Measurements from ENCODE around the gene PGRMC2. TPM values are rescaled to one million over a fixed set of nuclear protein-coding genes. Genes with fewer than 3 reads are reported as not detected.

Gene PGRMC2
- total and polyA plus RNA-seq, 2 of the 8 experiments (the other 6 are each of a cell fraction or from before 2014, with no cell fraction given), result 9.5 to 85.3 TPM

GRCh38 chr4:128310266-128310697 lies 22.7 kb upstream of the PGRMC2 start:
- POLR2A ChIA-PET (ENCODE audit: partially characterized antibody), result no interaction called here
- H3K79me2 ChIP-seq (ENCODE audit: control insufficient read depth in 1 of 2, insufficient read depth in 2 of 2, low read length in 2 of 2), result no peaks in the 10 kb centered on the region
- FAIRE-seq, result no peak
- TF ChIP-seq CTCF (IDR thresholded peaks at IDR 0.05; ENCODE audit: control extremely low read depth in 1 of 3, insufficient read depth in 1 of 3, low read depth in 1 of 3, low read length in 3 of 3), result peak; percentile 38 to 55 (median 53); a peak in 3 of 4 replicates
- TF ChIP-seq CEBPB (IDR thresholded peaks at IDR 0.05; ENCODE audit: low read depth, low read length), result no peak
- TF ChIP-seq KDM5A (IDR thresholded peaks at IDR 0.05; ENCODE audit: low read length), result no peak
- TF ChIP-seq JUND (IDR thresholded peaks at IDR 0.05; ENCODE audit: low read length), result no peak
- no peak for TF ChIP-seq BRCA1 (IDR thresholded peaks at IDR 0.05; ENCODE audit: low read depth, low read length)
- TF ChIP-seq SP2 (IDR thresholded peaks at IDR 0.05; ENCODE audit: low read length), result no peak
- TF ChIP-seq SIN3A (conservative IDR thresholded peaks at IDR 0.05 in 1 of 2, IDR thresholded peaks at IDR 0.05 in 1 of 2; ENCODE audit: low read depth in 1 of 2, low read length in 2 of 2), result no peak
- no peak for TF ChIP-seq TCF12 (IDR thresholded peaks at IDR 0.05; ENCODE audit: low read depth, low read length)
- peak; percentile 44 to 60 for TF ChIP-seq RAD21 (IDR thresholded peaks at IDR 0.05 in 1 of 2, conservative IDR thresholded peaks at IDR 0.05 in 1 of 2; ENCODE audit: low read depth in 2 of 2, low read length in 2 of 2)
- no peak for TF ChIP-seq MAFK (IDR thresholded peaks at IDR 0.05; ENCODE audit: low read depth, low read length)

More at GRCh38 chr4:128310266-128310697, 22.7 kb upstream of the PGRMC2 start:
- Histone ChIP-seq H2AFZ (ENCODE audit: low read length) (no peak overlapping the region), H2BK20ac (ENCODE audit: low read length) (no peak overlapping the region), H4K8ac (ENCODE audit: extremely low read depth, insufficient read depth, low read length) (no peak overlapping the region), H4K20me1 (replicated peaks in 1 of 2; ENCODE audit: control insufficient read depth in 1 of 2, insufficient read depth in 2 of 2, low read length in 2 of 2) (no peaks in the 10 kb centered on the region), H3K56ac (replicated peaks; ENCODE audit: insufficient read length, low read depth, low read length) (no peak overlapping the region), H3K14ac (ENCODE audit: insufficient read length) (no peak overlapping the region), H3K4me3 (ENCODE audit: extremely low read depth in 1 of 4, insufficient read depth in 2 of 4, low read depth in 3 of 4, low read length in 4 of 4) (no peak overlapping the region), H3K27ac (ENCODE audit: low read depth, low read length) (no peak overlapping the region), H3K23me2 (ENCODE audit: low read depth, low read length) (no peaks in the 10 kb centered on the region; the same call in 1 of the 2 replicates), H3K4me1 (replicated peaks in 1 of 4; ENCODE audit: control insufficient read depth in 3 of 4, insufficient read depth in 4 of 4, low read length in 3 of 4) (peaks cover 0 to 4% (median under 1%) of the 10 kb centered on the region in 4 experiments; a peak in 2 of 7 replicates), H4K91ac (replicated peaks; ENCODE audit: insufficient read length, low read length) (no peak overlapping the region), H3K23ac (ENCODE audit: insufficient read length) (no peak overlapping the region), H2AK5ac (ENCODE audit: low read depth, low read length) (no peak overlapping the region), H3K36me3 (ENCODE audit: control insufficient read depth in 2 of 4, insufficient read depth in 4 of 4, low read length in 3 of 4) (no peaks in the 10 kb centered on the region), H3K4me2 (ENCODE audit: insufficient read depth in 1 of 2, low read depth in 2 of 2, low read length in 2 of 2) (no peak overlapping the region), H2BK15ac (ENCODE audit: low read length) (no peak overlapping the region), H3K9me3 (ENCODE audit: insufficient read depth in 2 of 2, low read depth in 1 of 2, low read length in 1 of 2) (no peaks in the 10 kb centered on the region), H2BK12ac (ENCODE audit: low read depth, low read length) (no peak overlapping the region), H4K5ac (ENCODE audit: insufficient read length, low read depth, low read length) (no peak overlapping the region), H3K18ac (ENCODE audit: extremely low read depth, low read length) (no peak overlapping the region), H2BK5ac (ENCODE audit: low read depth, low read length) (no peak overlapping the region), H3K9ac (replicated peaks in 1 of 4; ENCODE audit: extremely low read depth in 1 of 4, low read depth in 3 of 4, low read length in 3 of 4) (no peak overlapping the region), H2BK120ac (replicated peaks; ENCODE audit: low read depth, low read length) (no peak overlapping the region), H3K27me3 (replicated peaks in 1 of 4; ENCODE audit: control insufficient read depth in 3 of 4, extremely low read depth in 1 of 4, insufficient read depth in 3 of 4, low read length in 3 of 4) (no peaks in the 10 kb centered on the region), H3K4ac (replicated peaks; ENCODE audit: insufficient read length, low read depth, low read length) (no peak overlapping the region), H3K79me1 (ENCODE audit: low read depth, low read length) (no peaks in the 10 kb centered on the region)
- 86% methylated on average over 6 of the region's 6 CpGs; no CpG with 5 or more reads in 1 of the 2 experiments for WGBS, 2 experiments (ENCODE audit: extremely low coverage in 1 of 2, insufficient coverage in 1 of 2, insufficient read length in 1 of 2, insufficient replicate concordance in 2 of 2, low coverage in 1 of 2, low lambda C conversion rate in 2 of 2, missing lambda C conversion rate in 1 of 2)
- CTCF ChIA-PET (ENCODE audit: partially characterized antibody), result interaction anchor here (1.8 kb wide), 1 partner anchor 13 kb away, joined by 10 read pairs; no protein-coding TSS in a partner anchor
- peak in 1 of 2 experiments; percentile 51 for DNase-seq (ENCODE audit: low read depth in 1 of 2, low spot score in 2 of 2)
